ENCODE measurements around the gene NASP. TPM values are rescaled to one million over a fixed set of nuclear protein-coding genes. Genes with fewer than 3 reads are reported as not detected.

The NASP gene
- total and polyA plus RNA-seq, 2 of the 13 experiments (the other 11 are each of a cell fraction or from before 2014, with no cell fraction given), result 132 to 256 TPM

GRCh38 chr1:45586769-45587168 lies 2.9 kb downstream of the NASP start:
- CTCF ChIA-PET (ENCODE audit: low intra/inter-chr PET ratio, low total read pairs), result no interaction called here
- ATAC-seq (no peak), DNase-seq (ENCODE audit: low spot score) (no peak), FAIRE-seq (no peak)
- Histone ChIP-seq H3K36me3 (replicated peaks in 1 of 2; ENCODE audit: control insufficient read depth in 1 of 2, insufficient read depth in 2 of 2, low read length in 2 of 2) (peaks cover 5 to 13% of the 10 kb centered on the region in 2 experiments; a peak in 3 of 5 replicates), H3K27ac (ENCODE audit: extremely low read length, insufficient read depth, low read length) (no peak overlapping the region), H3K9ac (ENCODE audit: insufficient read depth, low read depth, low read length) (peak overlapping the region; percentile 26; the same call in 1 of the 2 replicates), H4K20me1 (ENCODE audit: insufficient read depth, low read length) (peaks cover 43% of the 10 kb centered on the region), H3K79me2 (ENCODE audit: insufficient read depth, low read length) (peaks cover 74% of the 10 kb centered on the region), H3K4me3 (replicated peaks in 1 of 3; ENCODE audit: insufficient read depth in 1 of 3, low read depth in 2 of 3, low read length in 3 of 3) (peak overlapping the region in 2 of 3 experiments; percentile 90 to 96; a peak in 2 of 6 replicates), H2AFZ (ENCODE audit: low read length) (no peak overlapping the region), H3K4me2 (ENCODE audit: low read depth, low read length) (peak overlapping the region; percentile 82), H3K4me1 (ENCODE audit: insufficient read depth, low read length) (peaks cover 47% of the 10 kb centered on the region), H3K27me3 (ENCODE audit: control insufficient read depth in 1 of 2, insufficient read depth in 2 of 2, low read length in 2 of 2) (no peaks in the 10 kb centered on the region; a peak in 2 of 5 replicates), H3K9me3 (ENCODE audit: low read length) (no peaks in the 10 kb centered on the region)
- POLR2A ChIA-PET, result interaction anchor here (1.3 kb wide), 1 partner anchor 28 kb away, joined by 3 read pairs; no protein-coding TSS in a partner anchor
- in situ Hi-C loops (cut with HindIII; ENCODE audit: extremely low pct_ligation_motif_present, low pct_unique_long_range_greater_than_20kb) (loop anchor here (25.0 kb wide), 1 partner anchor 224 kb away; no protein-coding TSS in a partner anchor), intact Hi-C loops (cut with micrococcal nuclease; ENCODE audit: unreplicated experiment) (no loop called here)
- BruUV-seq (replicated peaks), result no TSS peak
- 81% methylated on average over 3 of the region's 4 CpGs for WGBS (ENCODE audit: low lambda C conversion rate)
- TF ChIP-seq, protein P1, sequence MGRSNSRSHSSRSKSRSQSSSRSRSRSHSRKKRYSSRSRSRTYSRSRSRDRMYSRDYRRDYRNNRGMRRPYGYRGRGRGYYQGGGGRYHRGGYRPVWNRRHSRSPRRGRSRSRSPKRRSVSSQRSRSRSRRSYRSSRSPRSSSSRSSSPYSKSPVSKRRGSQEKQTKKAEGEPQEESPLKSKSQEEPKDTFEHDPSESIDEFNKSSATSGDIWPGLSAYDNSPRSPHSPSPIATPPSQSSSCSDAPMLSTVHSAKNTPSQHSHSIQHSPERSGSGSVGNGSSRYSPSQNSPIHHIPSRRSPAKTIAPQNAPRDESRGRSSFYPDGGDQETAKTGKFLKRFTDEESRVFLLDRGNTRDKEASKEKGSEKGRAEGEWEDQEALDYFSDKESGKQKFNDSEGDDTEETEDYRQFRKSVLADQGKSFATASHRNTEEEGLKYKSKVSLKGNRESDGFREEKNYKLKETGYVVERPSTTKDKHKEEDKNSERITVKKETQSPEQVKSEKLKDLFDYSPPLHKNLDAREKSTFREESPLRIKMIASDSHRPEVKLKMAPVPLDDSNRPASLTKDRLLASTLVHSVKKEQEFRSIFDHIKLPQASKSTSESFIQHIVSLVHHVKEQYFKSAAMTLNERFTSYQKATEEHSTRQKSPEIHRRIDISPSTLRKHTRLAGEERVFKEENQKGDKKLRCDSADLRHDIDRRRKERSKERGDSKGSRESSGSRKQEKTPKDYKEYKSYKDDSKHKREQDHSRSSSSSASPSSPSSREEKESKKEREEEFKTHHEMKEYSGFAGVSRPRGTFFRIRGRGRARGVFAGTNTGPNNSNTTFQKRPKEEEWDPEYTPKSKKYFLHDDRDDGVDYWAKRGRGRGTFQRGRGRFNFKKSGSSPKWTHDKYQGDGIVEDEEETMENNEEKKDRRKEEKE (IDR thresholded peaks at IDR 0.05), result no peak
- TF ChIP-seq ZNF598 (CRISPR knock-in tag; IDR thresholded peaks at IDR 0.05; ENCODE audit: borderline replicate concordance), result no peak
- TF ChIP-seq ZNF121 (CRISPR knock-in tag; IDR thresholded peaks at IDR 0.05), result peak; percentile 84
- TF ChIP-seq ZBTB8A (CRISPR knock-in tag; IDR thresholded peaks at IDR 0.05; ENCODE audit: borderline replicate concordance, low read depth), result no peak

GRCh38 chr1:45589861-45590260 lies 6.0 kb downstream of the NASP start:
- Histone ChIP-seq H2AFZ (ENCODE audit: low read length) (no peak overlapping the region), H3K9me3 (ENCODE audit: low read length) (no peaks in the 10 kb centered on the region), H3K27ac (ENCODE audit: extremely low read length, insufficient read depth, low read length) (no peak overlapping the region), H3K9ac (ENCODE audit: insufficient read depth, low read depth, low read length) (no peak overlapping the region), H3K36me3 (replicated peaks in 1 of 2; ENCODE audit: control insufficient read depth in 1 of 2, insufficient read depth in 2 of 2, low read length in 2 of 2) (peaks cover 9 to 40% of the 10 kb centered on the region in 2 experiments), H3K4me3 (replicated peaks in 1 of 3; ENCODE audit: insufficient read depth in 1 of 3, low read depth in 2 of 3, low read length in 3 of 3) (no peak overlapping the region), H3K27me3 (ENCODE audit: control insufficient read depth in 1 of 2, insufficient read depth in 2 of 2, low read length in 2 of 2) (no peaks in the 10 kb centered on the region; a peak in 1 of 5 replicates), H3K4me1 (ENCODE audit: insufficient read depth, low read length) (peaks cover 46% of the 10 kb centered on the region), H3K79me2 (ENCODE audit: insufficient read depth, low read length) (peaks cover 90% of the 10 kb centered on the region), H3K4me2 (ENCODE audit: low read depth, low read length) (no peak overlapping the region), H4K20me1 (ENCODE audit: insufficient read depth, low read length) (peaks cover 42% of the 10 kb centered on the region)
- DNase-seq (ENCODE audit: low spot score) (no peak), FAIRE-seq (no peak), ATAC-seq (no peak)
- POLR2A ChIA-PET, result no interaction called here
- intact Hi-C loops (cut with micrococcal nuclease; ENCODE audit: unreplicated experiment), result no loop called here
- in situ Hi-C loops (cut with HindIII; ENCODE audit: extremely low pct_ligation_motif_present, low pct_unique_long_range_greater_than_20kb), result loop anchor here (25.0 kb wide), 1 partner anchor 228 kb away; no protein-coding TSS in a partner anchor
- no TSS peak for BruUV-seq (replicated peaks)
- CTCF ChIA-PET (ENCODE audit: low intra/inter-chr PET ratio, low total read pairs), result no interaction called here
- 87% methylated on average over 1 of the region's 1 CpG for WGBS (ENCODE audit: low lambda C conversion rate)
- TF ChIP-seq, protein P2, sequence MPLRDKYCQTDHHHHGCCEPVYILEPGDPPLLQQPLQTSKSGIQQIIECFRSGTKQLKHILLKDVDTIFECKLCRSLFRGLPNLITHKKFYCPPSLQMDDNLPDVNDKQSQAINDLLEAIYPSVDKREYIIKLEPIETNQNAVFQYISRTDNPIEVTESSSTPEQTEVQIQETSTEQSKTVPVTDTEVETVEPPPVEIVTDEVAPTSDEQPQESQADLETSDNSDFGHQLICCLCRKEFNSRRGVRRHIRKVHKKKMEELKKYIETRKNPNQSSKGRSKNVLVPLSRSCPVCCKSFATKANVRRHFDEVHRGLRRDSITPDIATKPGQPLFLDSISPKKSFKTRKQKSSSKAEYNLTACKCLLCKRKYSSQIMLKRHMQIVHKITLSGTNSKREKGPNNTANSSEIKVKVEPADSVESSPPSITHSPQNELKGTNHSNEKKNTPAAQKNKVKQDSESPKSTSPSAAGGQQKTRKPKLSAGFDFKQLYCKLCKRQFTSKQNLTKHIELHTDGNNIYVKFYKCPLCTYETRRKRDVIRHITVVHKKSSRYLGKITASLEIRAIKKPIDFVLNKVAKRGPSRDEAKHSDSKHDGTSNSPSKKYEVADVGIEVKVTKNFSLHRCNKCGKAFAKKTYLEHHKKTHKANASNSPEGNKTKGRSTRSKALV (CRISPR knock-in tag; IDR thresholded peaks at IDR 0.05), result no peak
- TF ChIP-seq ERF (CRISPR knock-in tag; IDR thresholded peaks at IDR 0.05), result no peak
- no peak for TF ChIP-seq AFF4 (CRISPR knock-in tag; IDR thresholded peaks at IDR 0.05)
- no peak for TF ChIP-seq TAF1 (CRISPR knock-in tag; IDR thresholded peaks at IDR 0.05)
- TF ChIP-seq CBX5 (CRISPR knock-in tag; IDR thresholded peaks at IDR 0.05; ENCODE audit: borderline replicate concordance), result no peak

Data from HepG2 (cell line).